ENCODE results near the gene BOD1L1.

GRCh38 chr4:13674971-13675370 is 47.4 kb upstream of the BOD1L1 start:
- TF ChIP-seq CTCF (IDR thresholded peaks at IDR 0.05; ENCODE audit: control extremely low read depth in 1 of 3, insufficient read depth in 1 of 3, low read depth in 1 of 3, low read length in 3 of 3) = no peak
- no peak for TF ChIP-seq POLR2A (IDR thresholded peaks at IDR 0.05; ENCODE audit: control extremely low read depth in 1 of 2, low read depth in 2 of 2, low read length in 2 of 2)
- TF ChIP-seq EZH2 (IDR thresholded peaks at IDR 0.05; ENCODE audit: low read depth, low read length, severe bottlenecking) = no peak
- TF ChIP-seq ATF3 (IDR thresholded peaks at IDR 0.05; ENCODE audit: insufficient read depth, low read depth, low read length) = no peak
- TF ChIP-seq TAF7 (optimal IDR thresholded peaks at IDR 0.05; ENCODE audit: borderline replicate concordance, low read depth, low read length) = no peak
- TF ChIP-seq SIN3A (conservative IDR thresholded peaks at IDR 0.05 in 1 of 2, IDR thresholded peaks at IDR 0.05 in 1 of 2; ENCODE audit: low read depth in 1 of 2, low read length in 2 of 2) = no peak
- no peak for TF ChIP-seq EP300 (IDR thresholded peaks at IDR 0.05; ENCODE audit: borderline replicate concordance in 1 of 2, low read depth in 2 of 2, low read length in 2 of 2)

Measured in H1 (cell line).